GM21717 (cell line): ENCODE measurements around the gene SIX4.
"Not testable (repeated sequence)": the region's sequence is repeated elsewhere in the genome, so short reads cannot be mapped to it uniquely, and the experiment has no call there.

Experiments used
- ATAC-seq: cut with Tn5 transposase; IDR thresholded peaks from one replicate; pipeline ENCODE4 v1.9.1; 2021; ENCODE audit warnings: mild to moderate bottlenecking, moderate library complexity; ENCODE audit not compliant: unreplicated experiment

Gene SIX4

GRCh38 chr14:60723907-60724618, at the start of gene SIX4:
Gene SIX4 (minus strand): TSS chr14:60724351. CDS start chr14:60724074, 277 bp downstream.
- ATAC-seq: peak; percentile 66

DNA sequence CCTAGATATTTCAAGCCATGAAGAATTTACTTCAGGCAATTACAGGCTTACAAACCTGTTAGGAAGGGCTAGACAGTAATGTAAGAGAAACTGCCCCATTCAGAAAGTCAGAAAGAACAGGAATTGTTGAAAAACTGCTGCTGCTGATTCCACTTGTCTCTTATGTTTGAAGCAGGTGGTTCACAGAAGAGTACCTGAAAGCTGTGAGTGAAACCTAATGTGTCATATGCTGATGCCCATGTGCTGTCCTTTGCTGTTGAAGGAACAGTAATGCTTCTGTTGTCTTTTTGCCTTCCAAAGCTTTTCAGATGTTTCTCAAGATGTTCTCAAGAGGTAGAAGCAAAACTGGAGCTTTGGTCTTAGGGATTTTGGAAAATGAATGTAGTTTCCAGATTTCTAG, 49.4 kb upstream of the SIX4 start:
- ATAC-seq: peak; percentile 61

DNA sequence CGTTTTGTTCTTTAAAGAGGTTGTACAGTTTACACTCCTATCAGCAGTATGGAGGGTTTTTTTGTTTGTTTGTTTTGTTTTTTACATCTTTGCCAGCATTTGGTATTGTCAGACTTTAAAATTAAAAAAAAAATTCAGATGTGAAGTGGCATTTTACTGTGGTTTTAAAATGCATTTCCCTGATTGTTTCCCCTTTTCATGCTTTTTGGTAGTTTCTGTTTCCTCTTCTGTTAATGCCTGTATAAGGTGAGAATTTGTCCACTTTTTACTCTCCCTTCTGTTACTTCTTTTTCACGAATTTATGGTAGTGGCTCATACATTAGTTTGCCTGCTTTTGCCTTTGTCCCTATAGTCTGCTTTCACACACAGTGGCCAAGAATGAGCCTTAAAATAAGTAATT, 47.0 kb upstream of the SIX4 start:
- ATAC-seq: no peak

DNA sequence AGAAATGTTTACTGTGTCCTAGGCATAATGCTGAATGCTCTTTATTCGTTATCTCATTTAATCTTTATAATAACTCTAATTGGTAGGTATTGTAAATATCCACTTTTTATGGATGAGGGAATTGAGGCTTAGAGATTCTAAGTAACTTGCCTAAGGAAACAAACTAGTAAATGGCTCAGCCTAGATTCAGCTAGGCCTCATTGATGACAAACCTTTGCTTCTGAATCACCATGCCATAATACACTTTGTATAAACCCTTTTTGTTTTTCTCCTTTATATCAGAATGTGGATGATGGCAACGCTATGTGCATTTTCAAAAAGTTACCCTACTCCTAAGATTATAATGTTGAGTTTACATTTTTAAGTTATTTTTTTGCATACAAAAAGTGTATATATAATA, 44.5 kb upstream of the SIX4 start:
- no peak for ATAC-seq

DNA sequence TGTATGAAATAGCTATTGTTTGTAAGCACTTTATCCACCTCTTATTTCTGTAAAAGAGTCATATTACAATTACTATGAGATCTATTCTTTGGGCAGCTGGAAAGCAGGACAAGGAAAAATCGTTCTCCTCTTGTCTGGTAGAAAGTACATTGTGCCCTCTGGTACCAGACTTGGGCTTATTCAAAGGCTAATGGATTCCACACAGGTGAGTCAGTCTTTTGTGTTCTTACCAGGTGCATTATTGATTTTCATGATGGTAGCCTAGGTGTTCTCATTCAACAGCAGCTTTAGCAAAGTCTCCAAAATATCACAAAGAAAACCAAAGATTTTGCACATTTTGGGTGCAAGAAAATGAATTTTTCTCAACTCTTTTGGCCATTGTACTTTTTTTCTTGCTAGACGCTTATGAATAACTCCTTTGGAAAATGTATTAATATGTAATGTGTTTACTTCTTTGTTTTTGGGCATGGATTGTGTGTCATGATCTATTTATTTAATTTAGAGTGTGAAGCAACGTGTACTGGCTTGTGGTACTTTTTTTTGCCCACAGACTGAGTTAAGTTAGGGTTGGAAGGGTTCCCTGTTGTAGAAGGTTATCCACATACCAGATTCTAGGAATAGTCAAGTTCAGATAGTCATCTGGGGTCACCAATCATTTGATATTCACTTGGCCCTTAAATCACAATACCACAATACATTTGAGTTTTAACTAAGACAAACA, 36.7 kb upstream of the SIX4 start:
- no peak for ATAC-seq

DNA sequence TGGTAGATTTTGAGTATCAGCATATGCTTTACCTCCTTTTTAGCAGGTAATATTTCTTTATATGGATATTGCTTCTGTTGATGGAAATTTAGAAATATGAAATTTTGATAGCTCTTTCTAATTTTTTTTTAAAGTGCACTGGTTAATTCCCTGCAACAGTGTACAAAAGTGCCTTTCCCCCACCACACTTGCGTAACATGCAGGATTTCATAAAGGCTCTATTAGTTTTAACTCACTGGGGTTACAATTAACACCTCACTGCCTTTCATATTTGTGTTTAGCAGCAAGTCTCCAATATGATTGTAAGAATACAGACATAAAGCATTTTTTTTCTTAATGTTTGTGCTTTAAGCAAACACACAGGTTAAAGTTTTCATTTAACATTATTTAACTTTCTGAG, 36.1 kb upstream of the SIX4 start:
- no peak for ATAC-seq

- no peak for ATAC-seq
Measured at GRCh38 chr14:60758885-60759284, 34.7 kb upstream of the SIX4 start.

DNA sequence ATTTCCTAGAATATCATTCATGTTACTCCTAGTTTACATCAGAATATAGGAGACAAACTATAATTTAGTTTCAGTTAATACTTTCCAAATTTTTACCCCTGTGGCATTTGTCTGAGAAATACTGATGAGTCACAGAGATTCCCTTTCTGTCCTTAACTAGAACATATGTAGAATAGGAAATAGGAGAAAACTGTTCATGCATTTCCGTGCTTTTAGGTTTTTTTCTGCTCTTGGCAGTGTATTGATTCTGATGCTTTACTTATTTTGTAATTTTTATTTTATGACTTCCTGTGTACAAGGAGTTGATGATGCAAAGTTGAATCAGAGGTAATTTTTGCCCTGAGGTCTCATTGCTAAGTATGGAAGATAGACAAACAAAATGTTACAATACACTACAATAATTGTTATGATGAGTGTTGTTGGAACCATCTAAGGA, 33.4 kb upstream of the SIX4 start:
- no peak for ATAC-seq

- ATAC-seq: no peak
Measured at GRCh38 chr14:60756847-60757246, 32.7 kb upstream of the SIX4 start.

DNA sequence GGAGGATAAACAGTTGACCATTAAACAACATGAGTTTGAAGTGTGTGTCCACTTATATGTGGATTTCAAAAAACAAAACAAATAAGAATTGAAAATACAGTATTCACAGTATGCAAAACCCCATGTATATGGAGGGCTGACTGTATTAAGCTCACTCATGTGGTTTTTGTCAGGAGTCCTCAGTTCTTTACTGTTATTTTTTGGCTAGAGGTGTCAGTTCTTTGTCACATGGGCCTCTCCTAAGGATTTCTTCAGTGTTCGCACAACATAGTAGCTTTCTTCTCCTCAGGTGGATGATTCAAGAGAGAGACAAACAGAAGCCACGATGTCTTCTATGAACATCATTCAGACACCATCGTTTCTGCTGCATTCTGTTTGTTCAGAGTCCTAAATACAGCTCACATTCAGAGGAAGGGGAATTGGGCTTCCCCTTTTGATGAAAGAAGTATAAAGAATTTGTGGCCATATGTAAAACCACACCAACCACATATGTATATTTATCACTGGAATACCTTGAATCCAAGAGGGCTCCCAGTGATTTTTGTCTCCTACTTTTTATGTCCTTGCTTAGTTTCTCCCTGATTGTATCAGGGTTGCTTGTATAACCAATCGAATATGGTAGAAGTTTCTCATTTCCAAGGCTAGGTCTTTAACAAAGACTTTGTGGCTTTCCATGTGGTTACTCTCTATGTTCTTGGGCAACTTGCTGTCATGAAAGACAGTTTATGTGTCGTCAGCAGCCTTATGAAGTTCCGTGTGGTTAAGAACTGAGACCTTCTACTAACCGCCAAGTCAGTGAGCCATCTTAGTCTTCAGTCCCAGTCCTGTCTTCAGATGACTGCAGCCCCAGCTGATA, 29.3 kb upstream of the SIX4 start:
- peak; percentile 99 for ATAC-seq

- no peak for ATAC-seq
Measured at GRCh38 chr14:60744566-60744965, 20.4 kb upstream of the SIX4 start.

DNA sequence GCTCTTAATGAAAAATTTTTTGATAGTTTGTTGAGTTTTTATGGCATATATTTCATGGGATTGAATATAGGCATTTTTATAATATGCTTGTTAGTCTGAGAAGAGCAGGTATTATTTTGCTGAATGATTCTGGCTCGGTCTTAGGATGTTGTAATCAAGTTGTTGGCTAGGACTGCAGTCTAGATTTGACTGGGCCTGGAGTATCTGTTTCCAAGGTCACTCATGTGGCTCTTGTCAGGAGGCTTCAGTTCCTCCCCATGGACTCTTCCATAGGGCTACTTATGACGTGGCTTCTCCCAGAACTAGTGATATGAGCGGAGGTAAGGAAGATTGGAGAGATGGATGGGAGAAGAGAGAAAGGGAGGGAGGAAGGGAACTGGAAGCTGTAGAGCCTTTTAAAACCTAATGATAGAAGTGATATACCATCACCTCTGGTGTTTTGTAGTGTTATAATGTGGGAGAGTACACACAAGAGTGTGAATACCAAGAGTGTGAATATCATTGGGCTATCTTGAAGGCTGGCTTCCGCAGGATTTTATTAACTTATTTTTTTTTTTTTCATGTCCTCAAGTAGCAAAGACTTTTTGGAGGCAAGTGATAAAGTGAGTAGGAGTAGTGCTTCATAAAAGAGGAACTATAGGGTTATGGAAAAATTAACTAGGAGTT, 14.8 kb upstream of the SIX4 start:
- ATAC-seq: no peak

DNA sequence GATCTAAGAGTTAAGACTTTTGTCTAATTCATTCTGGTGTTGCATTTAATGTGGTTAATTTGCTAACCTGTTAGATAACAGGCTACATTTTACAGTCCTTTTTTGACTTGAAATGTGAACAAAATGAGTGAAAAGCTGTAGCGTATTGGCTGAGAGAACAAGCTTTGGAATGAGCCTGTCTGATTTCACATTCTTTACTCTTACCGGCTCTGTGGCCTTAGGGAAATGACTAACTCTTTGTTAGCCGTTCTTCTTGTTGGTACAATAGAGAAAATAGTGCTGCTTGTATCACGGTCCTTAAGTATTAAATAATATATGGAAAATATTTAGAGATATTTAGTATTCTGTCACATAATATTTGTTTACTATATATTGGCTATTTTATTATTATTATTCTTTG, 12.3 kb upstream of the SIX4 start:
- no peak for ATAC-seq

DNA sequence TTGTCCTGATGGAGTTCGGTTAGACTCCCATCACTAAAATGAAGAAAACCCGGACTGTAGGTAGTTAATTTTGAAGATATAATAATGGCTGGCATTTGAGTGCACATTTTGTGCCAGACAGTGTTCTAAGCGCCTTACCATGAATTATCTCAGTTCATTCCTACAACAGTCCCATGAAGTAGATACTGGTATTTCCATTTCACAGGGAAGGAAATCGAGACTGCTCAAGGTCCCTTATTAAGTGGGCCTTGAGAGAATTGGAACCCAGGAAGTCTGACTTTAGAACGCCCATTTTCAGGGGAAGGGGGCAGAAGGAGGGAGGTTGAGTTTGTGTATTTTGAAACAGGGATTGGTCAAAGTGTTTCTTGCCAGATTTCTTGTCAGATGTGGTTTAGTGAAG, 11.3 kb upstream of the SIX4 start:
- no peak for ATAC-seq

DNA sequence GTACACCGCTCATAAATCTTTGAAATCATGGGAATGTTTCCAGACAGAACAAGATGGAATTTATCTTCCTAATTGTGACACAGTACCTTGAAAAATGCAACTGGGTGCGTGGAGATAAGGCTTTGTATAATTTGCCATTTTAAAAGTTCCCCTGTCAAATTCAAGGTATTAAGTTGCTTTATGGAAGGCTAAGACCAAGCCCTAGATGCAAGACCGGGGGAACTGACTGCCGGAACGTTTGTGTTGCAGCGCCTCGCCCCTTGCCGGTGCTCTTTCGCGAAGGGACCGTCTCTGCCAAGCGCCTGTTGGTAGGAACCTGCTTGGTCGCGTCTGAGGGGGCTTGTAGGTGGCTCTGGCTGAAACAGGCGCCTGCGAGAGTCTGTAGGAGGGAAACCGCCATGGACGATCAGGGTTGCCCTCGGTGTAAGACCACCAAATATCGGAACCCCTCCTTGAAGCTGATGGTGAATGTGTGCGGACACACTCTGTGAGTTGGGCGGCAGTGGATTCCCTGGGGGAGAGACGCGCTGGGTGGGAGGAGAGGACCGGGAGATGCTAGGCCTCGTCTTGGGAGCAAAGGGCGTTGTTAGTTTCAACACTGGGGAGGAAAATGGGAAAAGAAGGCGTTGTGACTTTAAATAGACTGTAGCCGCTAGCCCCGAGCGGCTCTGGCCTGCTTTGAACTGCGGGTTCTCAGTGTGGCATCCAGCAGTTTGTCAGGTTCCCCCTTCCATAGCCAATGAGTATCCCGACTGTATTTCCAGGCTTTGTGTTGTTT, 10.5 kb upstream of the SIX4 start, which contains the start of gene MNAT1:
TSS of gene MNAT1 (plus strand) at position 297 of the 778 bp plus-strand sequence. CDS start at position 399, 102 bp downstream.
- ATAC-seq: peak; percentile 95

GRCh38 chr14:60732840-60733483, 8.8 kb upstream of the SIX4 start:
- ATAC-seq: no peak

DNA sequence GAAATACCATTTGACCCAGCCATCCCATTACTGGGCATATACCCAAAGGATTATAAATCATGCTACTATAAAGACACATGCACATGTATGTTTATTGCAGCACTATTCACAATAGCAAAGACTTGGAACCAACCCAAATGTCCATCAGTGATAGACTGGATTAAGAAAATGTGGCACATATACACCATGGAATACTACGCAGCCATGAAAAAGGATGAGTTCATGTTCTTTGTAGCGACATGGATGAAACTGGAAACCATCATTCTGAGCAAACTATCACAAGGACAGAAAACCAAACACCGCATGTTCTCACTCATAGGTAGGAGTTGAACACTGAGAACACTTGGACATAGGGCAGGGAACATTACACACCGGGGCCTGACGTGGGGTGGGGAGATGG, 7.1 kb upstream of the SIX4 start:
- not testable (repeated sequence) for ATAC-seq

GRCh38 chr14:60723116-60723906, 840 bp downstream of the SIX4 start:
- peak; percentile 55 for ATAC-seq
